GM10847 (cell line): ENCODE results near the gene VPS51.

Source experiments
- POLR2A ChIP-seq: IDR thresholded peaks from 2 replicates; pipeline ENCODE4 v1.6.1; 2011; ENCODE audit not compliant: insufficient read length; ENCODE audit errors: extremely low read depth

Gene VPS51

GRCh38 chr11:65132238-65132987 is 36.4 kb downstream of the VPS51 start:
- TF ChIP-seq POLR2A = peak; percentile 62

GRCh38 chr11:65132988-65133700 is 37.1 kb downstream of the VPS51 start:
- peak; percentile 42 for TF ChIP-seq POLR2A

GRCh38 chr11:65133724-65134123 is 37.7 kb downstream of the VPS51 start:
- no peak for TF ChIP-seq POLR2A

GRCh38 chr11:65134240-65134951 is 38.4 kb downstream of the VPS51 start, which contains the start of gene SYVN1:
Gene SYVN1 (minus strand): TSS chr11:65134519. CDS start chr11:65133601, 918 bp downstream.
- TF ChIP-seq POLR2A = no peak

- peak; percentile 66 for TF ChIP-seq POLR2A
Observed at GRCh38 chr11:65134952-65135632, 39.1 kb downstream of the VPS51 start.

GRCh38 chr11:65135633-65136145 is 39.7 kb downstream of the VPS51 start:
- no peak for TF ChIP-seq POLR2A

- no peak for TF ChIP-seq POLR2A
Observed at GRCh38 chr11:65136515-65137096, 40.6 kb downstream of the VPS51 start.

- TF ChIP-seq POLR2A = no peak
Observed at GRCh38 chr11:65141896-65142494, 46.0 kb downstream of the VPS51 start.

GRCh38 chr11:65147352-65148075 is 51.5 kb downstream of the VPS51 start:
- no peak for TF ChIP-seq POLR2A

GRCh38 chr11:65148657-65149056 is 52.6 kb downstream of the VPS51 start:
- no peak for TF ChIP-seq POLR2A

GRCh38 chr11:65150509-65151299 is 54.7 kb downstream of the VPS51 start:
- no peak for TF ChIP-seq POLR2A

GRCh38 chr11:65151331-65151899 is 55.4 kb downstream of the VPS51 start:
- TF ChIP-seq POLR2A = no peak
